Activated CD8-positive, alpha-beta T cell treated with anti-CD3 and anti-CD28 coated beads for 36 hours (primary cell): Measurements from ENCODE around the gene FBRSL1. TPM values are rescaled to one million over a fixed set of nuclear protein-coding genes. Genes with fewer than 3 reads are reported as not detected.

ENCODE experiments used
- ATAC-seq: fragments of 200-7000 bp; cut with Tn5 transposase; one replicate; pipeline ENCODE4 v1.10.0; 2021; ENCODE audit warnings: mild to moderate bottlenecking, moderate library complexity
- CTCF ChIA-PET: fragments of 350-600 bp; sonication (Branson Sonifier 250); formaldehyde crosslinking; loops from one replicate; lab custom pipeline; 2021; ENCODE audit warnings: antibody characterized with exemption; lab: Charles Lee
- POLR2A ChIA-PET: fragments of 350-600 bp; sonication (Branson Sonifier 250); formaldehyde crosslinking; loops from one replicate; lab custom pipeline; 2021; ENCODE audit warnings: antibody characterized with exemption; lab: Charles Lee
- DNase-seq: peaks from one replicate; pipeline ENCODE4 v3.0.0-alpha.2; 2020
- H3K27ac Mint-ChIP-seq: one replicate; pipeline ENCODE4 v1.8.0; 2021; ENCODE audit warnings: mild to moderate bottlenecking, mixed read lengths
- H3K27me3 Mint-ChIP-seq: one replicate; pipeline ENCODE4 v1.8.0; 2021; ENCODE audit warnings: mixed read lengths
- H3K36me3 Mint-ChIP-seq: one replicate; pipeline ENCODE4 v1.8.0; 2021; ENCODE audit warnings: low read depth, mixed read lengths
- H3K4me1 Mint-ChIP-seq: one replicate; pipeline ENCODE4 v1.8.0; 2021; ENCODE audit warnings: low read depth, mixed read lengths
- H3K4me3 Mint-ChIP-seq: one replicate; pipeline ENCODE4 v1.8.0; 2021; ENCODE audit warnings: mild to moderate bottlenecking, moderate library complexity, mixed read lengths
- H3K9me3 Mint-ChIP-seq: one replicate; pipeline ENCODE4 v1.8.0; 2021; ENCODE audit warnings: mixed read lengths
- intact Hi-C: fragments of 100-400 bp; cut with micrococcal nuclease; formaldehyde crosslinking; loops from one replicate; pipeline ENCODE4 v1.10.0; 2022
- total RNA-seq, 2 experiments: library from RNA; stranded (reverse); gene quantifications; one replicate each; pipeline ENCODE4 v1.2.3, GENCODE V29; 2021
- TF ChIP-seq, protein P1 (sequence below): fragments of 200-600 bp; IDR thresholded peaks from one replicate; pipeline ENCODE4 v1.8.0; 2022; ENCODE audit warnings: antibody characterized with exemption, mild to moderate bottlenecking

Gene FBRSL1
- total RNA-seq, 2 experiments from 2014 or later: 41.4 to 48.1 TPM

DNA sequence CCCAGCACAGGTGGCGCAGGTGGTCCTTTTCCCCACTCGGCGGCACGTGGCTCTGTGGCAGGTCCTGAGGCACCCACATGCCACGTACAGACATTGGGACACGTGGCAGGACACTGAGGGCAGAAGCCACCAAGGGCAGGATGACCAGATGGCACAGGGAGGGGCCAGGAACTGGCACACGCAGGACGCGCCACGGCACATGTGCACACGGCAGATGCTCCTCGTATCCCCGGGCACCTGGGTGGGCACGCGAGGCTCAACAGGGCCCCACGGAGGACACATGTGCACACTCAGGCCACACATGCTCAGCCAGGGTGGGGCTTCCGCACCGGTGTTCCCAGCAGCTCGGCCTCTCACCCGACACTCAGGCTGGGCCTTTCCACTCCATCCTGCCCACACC, 52.0 kb downstream of the FBRSL1 start:
- no peak for DNase-seq
- TF ChIP-seq, protein P1, sequence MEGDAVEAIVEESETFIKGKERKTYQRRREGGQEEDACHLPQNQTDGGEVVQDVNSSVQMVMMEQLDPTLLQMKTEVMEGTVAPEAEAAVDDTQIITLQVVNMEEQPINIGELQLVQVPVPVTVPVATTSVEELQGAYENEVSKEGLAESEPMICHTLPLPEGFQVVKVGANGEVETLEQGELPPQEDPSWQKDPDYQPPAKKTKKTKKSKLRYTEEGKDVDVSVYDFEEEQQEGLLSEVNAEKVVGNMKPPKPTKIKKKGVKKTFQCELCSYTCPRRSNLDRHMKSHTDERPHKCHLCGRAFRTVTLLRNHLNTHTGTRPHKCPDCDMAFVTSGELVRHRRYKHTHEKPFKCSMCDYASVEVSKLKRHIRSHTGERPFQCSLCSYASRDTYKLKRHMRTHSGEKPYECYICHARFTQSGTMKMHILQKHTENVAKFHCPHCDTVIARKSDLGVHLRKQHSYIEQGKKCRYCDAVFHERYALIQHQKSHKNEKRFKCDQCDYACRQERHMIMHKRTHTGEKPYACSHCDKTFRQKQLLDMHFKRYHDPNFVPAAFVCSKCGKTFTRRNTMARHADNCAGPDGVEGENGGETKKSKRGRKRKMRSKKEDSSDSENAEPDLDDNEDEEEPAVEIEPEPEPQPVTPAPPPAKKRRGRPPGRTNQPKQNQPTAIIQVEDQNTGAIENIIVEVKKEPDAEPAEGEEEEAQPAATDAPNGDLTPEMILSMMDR: no peak
- no peak for ATAC-seq
- H3K9me3 Mint-ChIP-seq: no peaks in the 10 kb centered on the region
- no peaks in the 10 kb centered on the region for H3K4me1 Mint-ChIP-seq
- CTCF ChIA-PET: no interaction called here
- POLR2A ChIA-PET: no interaction called here
- H3K4me3 Mint-ChIP-seq: no peak overlapping the region
- intact Hi-C loops: no loop called here
- no peaks in the 10 kb centered on the region for H3K36me3 Mint-ChIP-seq
- H3K27me3 Mint-ChIP-seq: no peaks in the 10 kb centered on the region
- no peak overlapping the region for H3K27ac Mint-ChIP-seq

DNA sequence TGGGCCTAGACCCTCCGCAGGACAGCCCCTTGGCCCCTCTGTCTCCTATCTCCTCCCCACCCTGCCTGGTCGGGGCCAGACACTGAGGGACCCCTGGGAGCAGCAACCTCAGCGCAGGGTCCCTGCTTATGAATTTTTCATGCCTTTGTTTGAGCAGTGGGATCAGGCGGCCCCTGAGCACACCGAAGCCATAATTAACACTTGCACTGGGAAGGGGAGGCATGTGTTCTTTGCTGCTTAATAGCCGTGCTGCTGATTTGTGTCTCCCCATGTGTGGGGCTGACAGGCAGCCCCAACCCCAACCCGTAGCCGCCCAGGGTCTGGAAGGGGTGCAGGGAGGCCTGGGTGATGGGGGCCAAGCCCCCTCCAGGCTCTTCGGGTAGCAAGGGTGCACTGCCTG, 52.7 kb downstream of the FBRSL1 start:
- Mint-ChIP-seq H3K9me3 (no peaks in the 10 kb centered on the region), H3K4me3 (no peak overlapping the region), H3K27me3 (no peaks in the 10 kb centered on the region), H3K36me3 (no peaks in the 10 kb centered on the region), H3K4me1 (no peaks in the 10 kb centered on the region), H3K27ac (no peak overlapping the region)
- ChIA-PET POLR2A (no interaction called here), CTCF (no interaction called here)
- DNase-seq (no peak), ATAC-seq (no peak)
- intact Hi-C loops: no loop called here
- TF ChIP-seq, protein P1: no peak

DNA sequence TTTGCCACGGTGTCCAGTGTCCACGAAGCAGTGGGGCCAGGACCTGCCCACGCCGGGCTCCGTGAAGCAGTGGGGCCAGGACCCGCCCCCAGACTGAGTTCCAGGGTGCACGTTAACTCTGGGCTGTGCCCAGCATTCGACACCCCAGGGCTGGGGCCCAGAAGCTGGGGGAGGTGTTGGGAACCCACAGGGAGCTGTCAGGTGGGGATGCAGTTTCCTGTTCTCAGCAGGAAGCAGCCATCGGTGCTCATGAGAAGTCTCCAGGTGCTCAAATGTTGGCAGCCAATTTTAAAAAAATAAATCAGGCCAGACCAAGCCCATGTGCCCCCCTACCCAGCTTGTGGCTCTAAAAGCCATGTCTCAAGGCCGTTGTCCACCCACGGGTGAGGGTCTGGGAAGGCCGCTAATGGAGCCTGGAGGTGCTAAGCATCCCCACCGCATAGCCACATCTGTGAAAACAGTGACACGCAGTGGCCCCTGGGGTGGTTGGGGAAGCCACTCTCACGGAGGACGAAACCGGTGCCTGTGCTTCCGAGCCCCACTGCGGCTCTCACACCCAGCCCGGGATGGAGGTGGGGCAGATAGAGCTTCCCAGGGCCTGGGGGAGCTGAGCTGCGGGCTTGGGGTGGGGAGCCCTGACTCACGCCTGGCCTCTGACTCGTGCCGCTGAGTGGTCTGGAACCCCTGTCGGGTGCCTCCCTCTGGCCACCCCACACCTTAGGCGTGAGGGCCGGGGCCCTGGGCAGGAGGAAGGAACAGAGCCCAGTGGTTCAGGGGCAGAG, 53.5 kb downstream of the FBRSL1 start:
- H3K4me3 Mint-ChIP-seq: no peak overlapping the region
- no peaks in the 10 kb centered on the region for H3K9me3 Mint-ChIP-seq
- intact Hi-C loops: no loop called here
- H3K4me1 Mint-ChIP-seq: no peaks in the 10 kb centered on the region
- no peak overlapping the region for H3K27ac Mint-ChIP-seq
- TF ChIP-seq, protein P1: no peak
- DNase-seq (no peak), ATAC-seq (no peak)
- ChIA-PET CTCF (no interaction called here), POLR2A (no interaction called here)
- no peaks in the 10 kb centered on the region for H3K36me3 Mint-ChIP-seq
- no peaks in the 10 kb centered on the region for H3K27me3 Mint-ChIP-seq

DNA sequence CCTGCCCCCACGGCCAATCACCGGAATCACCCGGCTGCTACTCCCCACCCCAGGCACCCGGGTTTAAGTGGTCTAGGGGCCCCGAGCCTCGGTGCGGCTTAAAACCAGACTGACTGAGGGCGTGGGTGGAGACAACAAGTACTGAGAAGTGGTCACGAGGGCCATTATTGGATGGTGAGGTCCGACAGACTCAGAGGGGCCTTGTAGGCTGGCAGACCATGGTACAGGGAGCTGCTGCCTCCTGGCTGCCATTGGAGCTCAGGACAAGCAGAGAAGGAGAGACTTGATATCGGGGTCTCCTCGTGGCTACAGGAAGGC, 54.1 kb downstream of the FBRSL1 start:
- CTCF ChIA-PET: no interaction called here
- POLR2A ChIA-PET: no interaction called here

DNA sequence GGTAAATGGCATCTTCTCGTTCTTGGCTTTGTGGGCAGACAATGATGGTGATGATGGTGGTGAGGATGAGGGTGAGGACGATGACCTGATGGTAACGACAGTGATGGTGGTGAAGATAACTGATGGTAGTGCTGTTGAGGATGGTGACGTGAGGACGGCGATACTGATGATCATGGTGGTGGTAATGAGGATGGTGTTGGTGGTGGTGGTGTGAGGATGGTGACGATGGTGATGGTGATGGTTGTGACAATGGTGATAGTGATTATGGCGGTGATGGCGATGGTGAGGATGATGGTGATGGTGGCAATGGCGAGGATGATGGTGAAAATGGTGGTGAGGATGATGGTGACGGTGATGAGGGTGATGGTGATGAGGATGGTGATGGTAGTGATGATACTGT, 54.5 kb downstream of the FBRSL1 start:
- H3K27me3 Mint-ChIP-seq: no peaks in the 10 kb centered on the region
- ChIA-PET CTCF (no interaction called here), POLR2A (no interaction called here)
- no peak overlapping the region for H3K27ac Mint-ChIP-seq
- no peaks in the 10 kb centered on the region for H3K9me3 Mint-ChIP-seq
- TF ChIP-seq, protein P1: no peak
- no peaks in the 10 kb centered on the region for H3K36me3 Mint-ChIP-seq
- H3K4me3 Mint-ChIP-seq: no peak overlapping the region
- intact Hi-C loops: no loop called here
- H3K4me1 Mint-ChIP-seq: no peaks in the 10 kb centered on the region
- ATAC-seq: no peak
- DNase-seq: no peak

More for the DNA sequence above, 54.1 kb downstream of the FBRSL1 start:
- no peaks in the 10 kb centered on the region for H3K36me3 Mint-ChIP-seq
- H3K4me3 Mint-ChIP-seq: no peak overlapping the region
- intact Hi-C loops: no loop called here
- no peak overlapping the region for H3K27ac Mint-ChIP-seq
- H3K27me3 Mint-ChIP-seq: no peaks in the 10 kb centered on the region
- DNase-seq: no peak
- TF ChIP-seq, protein P1: no peak
- no peaks in the 10 kb centered on the region for H3K9me3 Mint-ChIP-seq
- no peak for ATAC-seq
- H3K4me1 Mint-ChIP-seq: no peaks in the 10 kb centered on the region
